Measurements from ENCODE around the gene ZNF488. TPM values are rescaled to one million over a fixed set of nuclear protein-coding genes. Genes with fewer than 3 reads are reported as not detected.

The ZNF488 gene
- total RNA-seq, 1 donor from 2014 or later: under 0.01 TPM

DNA sequence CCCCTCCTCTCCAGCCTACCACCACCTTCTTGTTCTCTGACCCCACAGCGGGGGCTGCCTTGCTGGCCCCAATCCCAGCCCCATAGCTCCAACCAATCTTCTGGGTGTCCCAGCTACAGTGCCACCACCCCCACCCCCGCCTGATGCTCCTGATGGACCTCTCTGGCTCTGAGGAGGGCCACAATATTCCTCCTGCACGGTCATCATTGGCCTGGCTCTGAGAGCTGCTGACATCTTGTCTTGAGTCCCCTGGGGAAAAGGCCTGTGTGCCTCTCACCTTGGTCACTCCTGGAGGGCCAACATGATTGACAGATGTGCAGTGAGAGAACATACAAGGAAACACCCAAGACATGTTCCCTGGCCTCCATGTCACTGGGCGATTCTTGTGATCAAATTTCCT is 54.2 kb downstream of the ZNF488 start:
- Histone ChIP-seq H3K27me3 (ENCODE audit: control insufficient read depth, insufficient read depth, low read length) (no peaks in the 10 kb centered on the region), H3K4me3 (ENCODE audit: low read depth, low read length) (no peak overlapping the region), H3K36me3 (ENCODE audit: control insufficient read depth, insufficient read depth, low read length) (no peaks in the 10 kb centered on the region)
- TF ChIP-seq, protein P1, sequence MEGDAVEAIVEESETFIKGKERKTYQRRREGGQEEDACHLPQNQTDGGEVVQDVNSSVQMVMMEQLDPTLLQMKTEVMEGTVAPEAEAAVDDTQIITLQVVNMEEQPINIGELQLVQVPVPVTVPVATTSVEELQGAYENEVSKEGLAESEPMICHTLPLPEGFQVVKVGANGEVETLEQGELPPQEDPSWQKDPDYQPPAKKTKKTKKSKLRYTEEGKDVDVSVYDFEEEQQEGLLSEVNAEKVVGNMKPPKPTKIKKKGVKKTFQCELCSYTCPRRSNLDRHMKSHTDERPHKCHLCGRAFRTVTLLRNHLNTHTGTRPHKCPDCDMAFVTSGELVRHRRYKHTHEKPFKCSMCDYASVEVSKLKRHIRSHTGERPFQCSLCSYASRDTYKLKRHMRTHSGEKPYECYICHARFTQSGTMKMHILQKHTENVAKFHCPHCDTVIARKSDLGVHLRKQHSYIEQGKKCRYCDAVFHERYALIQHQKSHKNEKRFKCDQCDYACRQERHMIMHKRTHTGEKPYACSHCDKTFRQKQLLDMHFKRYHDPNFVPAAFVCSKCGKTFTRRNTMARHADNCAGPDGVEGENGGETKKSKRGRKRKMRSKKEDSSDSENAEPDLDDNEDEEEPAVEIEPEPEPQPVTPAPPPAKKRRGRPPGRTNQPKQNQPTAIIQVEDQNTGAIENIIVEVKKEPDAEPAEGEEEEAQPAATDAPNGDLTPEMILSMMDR (IDR thresholded peaks at IDR 0.05; ENCODE audit: insufficient read depth, low read length, severe bottlenecking): no peak
- DNase-seq (ENCODE audit: low read depth) (no peak), FAIRE-seq (no peak)

DNA sequence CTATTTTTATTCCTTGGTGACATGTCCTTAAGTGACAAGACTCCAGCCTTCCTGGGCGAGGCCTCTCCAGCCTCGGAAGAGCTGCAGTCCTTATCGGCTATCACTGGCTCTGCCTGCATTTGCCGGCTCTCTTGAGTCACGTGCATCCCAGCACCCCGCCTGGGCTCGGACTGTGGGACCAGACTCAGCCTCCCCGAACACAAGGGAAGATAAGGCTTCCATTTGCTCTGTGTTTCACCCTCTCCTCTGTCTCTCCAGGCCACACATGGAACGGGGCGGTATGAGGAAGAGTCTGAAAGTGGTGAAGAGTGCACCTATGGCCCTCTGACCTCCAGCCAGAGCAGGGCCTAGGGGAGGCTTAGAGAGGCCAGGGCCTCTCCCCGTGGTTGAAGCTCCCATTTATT is 57.2 kb downstream of the ZNF488 start:
- no peaks in the 10 kb centered on the region for H3K36me3 ChIP-seq (ENCODE audit: control insufficient read depth, insufficient read depth, low read length)
- FAIRE-seq (no peak), DNase-seq (ENCODE audit: low read depth) (no peak)
- H3K27me3 ChIP-seq (ENCODE audit: control insufficient read depth, insufficient read depth, low read length): no peaks in the 10 kb centered on the region
- no peak overlapping the region for H3K4me3 ChIP-seq (ENCODE audit: low read depth, low read length)
- TF ChIP-seq, protein P1 (IDR thresholded peaks at IDR 0.05; ENCODE audit: insufficient read depth, low read length, severe bottlenecking): no peak

DNA sequence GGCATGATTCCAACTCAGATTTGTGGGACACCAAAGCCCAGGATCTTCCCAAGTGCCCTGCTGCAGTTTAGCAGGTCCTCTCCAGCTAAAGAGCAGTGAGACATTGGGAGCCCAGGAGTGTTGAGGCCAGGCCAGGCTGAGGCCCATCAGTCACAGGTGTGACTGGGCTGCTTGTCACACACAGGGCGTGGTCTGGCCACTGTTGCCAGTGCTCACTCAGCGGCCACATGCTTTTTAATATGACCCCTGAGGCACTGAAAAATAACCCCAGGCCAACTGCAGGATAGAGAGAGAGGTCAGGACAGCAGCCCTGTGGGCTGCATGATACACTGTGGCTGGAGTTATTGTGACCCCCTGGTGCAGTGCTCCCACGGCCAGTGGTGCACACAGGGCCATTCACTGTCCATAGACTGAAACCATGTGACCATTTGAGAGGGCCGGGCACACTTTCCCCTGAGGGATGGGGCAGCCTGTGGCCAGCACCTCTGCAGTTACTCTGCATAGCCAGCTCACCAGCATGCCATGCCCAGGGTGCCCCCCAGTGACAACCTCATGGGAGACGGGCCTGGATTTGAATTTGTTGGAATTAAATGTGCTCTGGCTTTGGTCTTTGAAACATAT is 57.7 kb downstream of the ZNF488 start:
- no peaks in the 10 kb centered on the region for H3K36me3 ChIP-seq (ENCODE audit: control insufficient read depth, insufficient read depth, low read length)
- DNase-seq (ENCODE audit: low read depth): no peak
- no peak for FAIRE-seq
- H3K27me3 ChIP-seq (ENCODE audit: control insufficient read depth, insufficient read depth, low read length): no peaks in the 10 kb centered on the region
- TF ChIP-seq, protein P1 (IDR thresholded peaks at IDR 0.05; ENCODE audit: insufficient read depth, low read length, severe bottlenecking): no peak
- H3K4me3 ChIP-seq (ENCODE audit: low read depth, low read length): no peak overlapping the region

DNA sequence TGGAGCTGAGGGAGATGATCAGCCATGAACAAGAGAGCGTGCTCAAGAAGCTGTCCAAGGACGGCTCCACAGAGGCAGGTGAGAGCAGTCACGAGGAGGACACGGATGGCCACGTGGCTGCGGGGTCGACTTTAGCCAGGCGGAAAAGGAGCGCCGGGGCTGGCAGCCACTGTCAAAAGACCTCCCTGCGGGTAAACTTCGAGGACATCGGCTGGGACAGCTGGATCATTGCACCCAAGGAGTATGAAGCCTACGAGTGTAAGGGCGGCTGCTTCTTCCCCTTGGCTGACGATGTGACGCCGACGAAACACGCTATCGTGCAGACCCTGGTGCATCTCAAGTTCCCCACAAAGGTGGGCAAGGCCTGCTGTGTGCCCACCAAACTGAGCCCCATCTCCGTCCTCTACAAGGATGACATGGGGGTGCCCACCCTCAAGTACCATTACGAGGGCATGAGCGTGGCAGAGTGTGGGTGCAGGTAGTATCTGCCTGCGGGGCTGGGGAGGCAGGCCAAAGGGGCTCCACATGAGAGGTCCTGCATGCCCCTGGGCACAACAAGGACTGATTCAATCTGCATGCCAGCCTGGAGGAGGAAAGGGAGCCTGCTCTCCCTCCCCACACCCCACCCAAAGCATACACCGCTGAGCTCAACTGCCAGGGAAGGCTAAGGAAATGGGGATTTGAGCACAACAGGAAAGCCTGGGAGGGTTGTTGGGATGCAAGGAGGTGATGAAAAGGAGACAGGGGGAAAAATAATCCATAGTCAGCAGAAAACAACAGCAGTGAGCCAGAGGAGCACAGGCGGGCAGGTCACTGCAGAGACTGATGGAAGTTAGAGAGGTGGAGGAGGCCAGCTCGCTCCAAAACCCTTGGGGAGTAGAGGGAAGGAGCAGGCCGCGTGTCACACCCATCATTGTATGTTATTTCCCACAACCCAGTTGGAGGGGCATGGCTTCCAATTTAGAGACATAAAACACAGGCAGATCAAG is 58.5 kb downstream of the ZNF488 start:
- TF ChIP-seq, protein P1 (IDR thresholded peaks at IDR 0.05; ENCODE audit: insufficient read depth, low read length, severe bottlenecking): no peak
- Histone ChIP-seq H3K36me3 (ENCODE audit: control insufficient read depth, insufficient read depth, low read length) (no peaks in the 10 kb centered on the region), H3K4me3 (ENCODE audit: low read depth, low read length) (no peak overlapping the region), H3K27me3 (ENCODE audit: control insufficient read depth, insufficient read depth, low read length) (peaks cover 3% of the 10 kb centered on the region)
- DNase-seq (ENCODE audit: low read depth): no peak
- no peak for FAIRE-seq

DNA sequence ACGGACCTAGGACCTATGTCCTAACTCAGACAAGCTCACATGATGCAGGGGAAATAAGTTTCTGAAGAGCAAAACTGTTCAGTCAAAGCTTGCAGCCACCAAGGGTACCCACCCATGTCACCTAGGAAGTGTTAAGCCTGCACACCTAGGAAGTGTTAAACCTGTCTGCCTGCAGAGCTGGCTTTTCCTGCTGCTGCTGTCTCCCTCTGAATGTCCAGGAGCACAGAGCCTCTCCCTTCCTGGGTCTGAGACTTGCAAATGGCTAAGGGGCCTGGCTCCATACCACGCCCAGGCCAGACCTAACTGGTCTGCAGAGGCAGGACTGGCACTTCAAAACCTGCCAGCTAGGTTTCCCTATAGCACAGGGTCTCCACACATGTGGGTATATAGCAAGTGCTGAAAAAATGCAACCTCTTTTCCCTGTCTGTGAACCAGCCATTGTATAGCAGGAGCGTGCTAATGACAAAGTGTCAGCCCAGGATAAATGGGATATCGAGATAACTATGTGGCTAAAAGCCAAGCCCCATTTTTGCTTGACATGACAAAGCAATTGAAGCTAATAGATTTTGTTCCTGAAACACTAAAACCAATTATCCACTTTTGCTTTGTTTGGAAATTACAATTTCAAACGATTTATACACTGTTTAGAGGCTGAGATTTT is 60.3 kb downstream of the ZNF488 start:
- DNase-seq (ENCODE audit: low read depth) (no peak), FAIRE-seq (no peak)
- no peaks in the 10 kb centered on the region for H3K36me3 ChIP-seq (ENCODE audit: control insufficient read depth, insufficient read depth, low read length)
- H3K4me3 ChIP-seq (ENCODE audit: low read depth, low read length): no peak overlapping the region
- TF ChIP-seq, protein P1 (IDR thresholded peaks at IDR 0.05; ENCODE audit: insufficient read depth, low read length, severe bottlenecking): no peak
- peaks cover 3% of the 10 kb centered on the region for H3K27me3 ChIP-seq (ENCODE audit: control insufficient read depth, insufficient read depth, low read length)

Measured in bronchial epithelial cell (primary cell).